DND-41 (cell line): ENCODE data around the gene ACTMAP.

ENCODE experiments used
- ATAC-seq: fragments of 200-7000 bp; cut with Tn5 transposase; 3 replicates; pipeline ENCODE4 v1.9.1; 2021; ENCODE audit warnings: low read depth; ENCODE audit not compliant: insufficient read depth
- DNase-seq: peaks from one replicate; pipeline ENCODE4 v3.0.0-alpha.2; 2020
- H2AFZ ChIP-seq: 2 replicates; pipeline ENCODE4 v1.6.0; 2012; ENCODE audit warnings: low read depth, low read length
- H3K27ac ChIP-seq: 2 replicates; pipeline ENCODE4 v1.5.1; 2012; ENCODE audit warnings: low read length, inconsistent platforms
- H3K27me3 ChIP-seq: fragments of 200-600 bp; sonication (generic); 2 replicates; pipeline ENCODE4 v1.6.0; 2012; ENCODE audit warnings: low read length, mild to moderate bottlenecking, inconsistent platforms; ENCODE audit not compliant: insufficient read depth, poor library complexity
- H3K36me3 ChIP-seq: 2 replicates; pipeline ENCODE4 v1.5.1; 2012; ENCODE audit warnings: low read length, inconsistent platforms; ENCODE audit not compliant: insufficient read depth
- H3K4me1 ChIP-seq: 2 replicates; pipeline ENCODE4 v1.5.1; 2012; ENCODE audit warnings: mild to moderate bottlenecking, low read length; ENCODE audit not compliant: insufficient read depth
- H3K4me2 ChIP-seq: 2 replicates; pipeline ENCODE4 v1.6.0; 2012; ENCODE audit warnings: mild to moderate bottlenecking, moderate library complexity, low read length, inconsistent platforms; ENCODE audit not compliant: insufficient read depth
- H3K4me3 ChIP-seq, 2 experiments: fragments of 200-600 bp in 1 of 2; shearing (Covaris generic) in 1 of 2; 2 replicates each; pipeline ENCODE4 v1.5.1; 2012 to 2016; ENCODE audit warnings: inconsistent platforms in 2 of 2, low read length in 2 of 2, mild to moderate bottlenecking in 2 of 2, low read depth in 1 of 2, moderate library complexity in 1 of 2
- H3K79me2 ChIP-seq: 2 replicates; pipeline ENCODE4 v1.6.0; 2012; ENCODE audit warnings: low read length, inconsistent platforms; ENCODE audit not compliant: insufficient read depth
- H3K9ac ChIP-seq: 2 replicates; pipeline ENCODE4 v1.6.0; 2012; ENCODE audit warnings: low read depth, mild to moderate bottlenecking, inconsistent platforms, low read length, moderate library complexity
- H3K9me3 ChIP-seq: 2 replicates; pipeline ENCODE4 v1.5.1; 2012; ENCODE audit warnings: low read length, moderate library complexity, mild to moderate bottlenecking, inconsistent platforms; ENCODE audit not compliant: insufficient read depth, severe bottlenecking
- H4K20me1 ChIP-seq: 2 replicates; pipeline ENCODE4 v1.6.0; 2012; ENCODE audit warnings: low read length; ENCODE audit not compliant: insufficient read depth
- CTCF ChIP-seq: IDR thresholded peaks from 2 replicates; pipeline ENCODE4 v1.5.1; 2012; ENCODE audit warnings: borderline replicate concordance, low read length, moderate library complexity, mild to moderate bottlenecking; ENCODE audit not compliant: poor library complexity, severe bottlenecking; ENCODE audit errors: extremely low read depth
- EZH2 ChIP-seq: IDR thresholded peaks from 3 replicates; pipeline ENCODE4 v1.6.1; 2012; ENCODE audit warnings: borderline replicate concordance, low read depth, mild to moderate bottlenecking, moderate library complexity, low read length, inconsistent platforms; ENCODE audit not compliant: severe bottlenecking

ACTMAP gene

GRCh38 chr19:40752257-40752781 lies 2.0 kb upstream of the ACTMAP start:
- ATAC-seq = no peak
- Histone ChIP-seq H3K4me2 (peak overlapping the region; percentile 67), H3K36me3 (peaks cover 40% of the 10 kb centered on the region), H3K27me3 (no peaks in the 10 kb centered on the region), H3K79me2 (peaks cover 87% of the 10 kb centered on the region), H3K4me3 (peak overlapping the region; percentile 48 to 69; a peak in 3 of 4 replicates), H3K9ac (peak overlapping the region; percentile 70), H3K9me3 (no peaks in the 10 kb centered on the region), H2AFZ (no peak overlapping the region), H3K27ac (peak overlapping the region; percentile 98), H3K4me1 (peaks cover 66% of the 10 kb centered on the region), H4K20me1 (peaks cover 47% of the 10 kb centered on the region)
- no peak for TF ChIP-seq EZH2
- no peak for TF ChIP-seq CTCF
- peak; percentile 31 for DNase-seq

GRCh38 chr19:40750874-40751537 lies 729 bp upstream of the ACTMAP start, which contains the start of gene SNRPA:
Gene SNRPA, plus strand, starts transcription at chr19:40751203. Its CDS starts 206 bp downstream, at chr19:40751409.
- Histone ChIP-seq H2AFZ (peak within 1 kb of the TSS; percentile 78), H3K9ac (peak within 1 kb of the TSS; percentile 93), H3K9me3 (no peaks in the 10 kb centered on the region), H3K4me1 (peaks cover 58% of the 10 kb centered on the region), H3K79me2 (peaks cover 74% of the 10 kb centered on the region), H3K4me3 (peak within 1 kb of the TSS; percentile 63 to 75), H3K27ac (peak within 1 kb of the TSS; percentile 98), H3K4me2 (peak within 1 kb of the TSS; percentile 91), H3K27me3 (no peaks in the 10 kb centered on the region), H3K36me3 (peaks cover 27% of the 10 kb centered on the region), H4K20me1 (peaks cover 34% of the 10 kb centered on the region)
- peak; percentile 5 for TF ChIP-seq CTCF
- no peak for TF ChIP-seq EZH2
- ATAC-seq (peak; percentile 76), DNase-seq (peak; percentile 98)

GRCh38 chr19:40747536-40747935 lies 2.7 kb downstream of the ACTMAP start:
- Histone ChIP-seq H3K4me2 (peak overlapping the region; percentile 91; the same call in 1 of the 2 replicates), H3K4me1 (peaks cover 28% of the 10 kb centered on the region), H3K27me3 (no peaks in the 10 kb centered on the region), H3K27ac (0 out of 2 replicates have a peak overlapping the region, but pooled peaks have one; percentile 7), H2AFZ (no peak overlapping the region), H3K4me3 (no peak overlapping the region), H3K9ac (0 out of 2 replicates have a peak overlapping the region, but pooled peaks have one; percentile 93), H3K36me3 (peaks cover 5% of the 10 kb centered on the region; the same call in 1 of the 2 replicates), H3K9me3 (no peaks in the 10 kb centered on the region), H4K20me1 (peaks cover 9% of the 10 kb centered on the region; the same call in 1 of the 2 replicates), H3K79me2 (peaks cover 41% of the 10 kb centered on the region)
- DNase-seq (no peak), ATAC-seq (no peak)
- no peak for TF ChIP-seq CTCF
- no peak for TF ChIP-seq EZH2
